Suprapubic skin (tissue), 4 donors: ENCODE data around the gene PIP5KL1. TPM values are rescaled to one million over a fixed set of nuclear protein-coding genes. Genes with fewer than 3 reads are reported as not detected.

Experiments used
- DNase-seq, 2 donors: peaks; one replicate each; pipeline ENCODE4 v3.0.0-alpha.2; 2019; ENCODE audit warnings: low spot score in 2 of 2
- H3K27ac ChIP-seq: fragments of 200-600 bp; sonication (generic); one replicate; pipeline ENCODE4 v1.5.1; 2019
- H3K27me3 ChIP-seq: fragments of 200-600 bp; sonication (generic); one replicate; pipeline ENCODE4 v1.5.1; 2019
- H3K36me3 ChIP-seq: fragments of 200-600 bp; sonication (generic); one replicate; pipeline ENCODE4 v1.5.1; 2019
- H3K4me1 ChIP-seq: fragments of 200-600 bp; sonication (generic); one replicate; pipeline ENCODE4 v1.5.1; 2019
- H3K4me3 ChIP-seq: fragments of 200-600 bp; sonication (generic); one replicate; pipeline ENCODE4 v1.5.1; 2019; ENCODE audit warnings: mild to moderate bottlenecking
- H3K9me3 ChIP-seq: fragments of 200-600 bp; sonication (generic); one replicate; pipeline ENCODE4 v1.5.1; 2019
- CTCF ChIP-seq, 2 donors: fragments of 200-600 bp in 1 of 2; fragments of 450-650 bp in 1 of 2; sonication (generic) in 1 of 2; IDR thresholded peaks; one replicate each; pipeline ENCODE4 v1.5.1; 2016 to 2019; ENCODE audit warnings: antibody characterized with exemption in 2 of 2, mild to moderate bottlenecking in 1 of 2, moderate library complexity in 1 of 2
- EP300 ChIP-seq: sonication (generic); formaldehyde crosslinking; IDR thresholded peaks from one replicate; pipeline ENCODE4 v1.6.1; 2017; ENCODE audit warnings: antibody characterized with exemption
- POLR2A ChIP-seq, 2 donors: fragments of 450-650 bp; IDR thresholded peaks; one replicate each; pipeline ENCODE4 v1.6.1; 2017; ENCODE audit warnings: antibody characterized with exemption in 2 of 2, mild to moderate bottlenecking in 2 of 2, moderate library complexity in 2 of 2
- POLR2AphosphoS5 ChIP-seq, 3 donors: sonication (generic); formaldehyde crosslinking; IDR thresholded peaks; one replicate each; pipeline ENCODE4 v1.6.1; 2017; ENCODE audit warnings: antibody characterized with exemption in 3 of 3
- WGBS: methylation state at CpG from one replicate; pipeline ENCODE4 v1.1.5; 2018; 5-methylcytosine and 5-hydroxymethylcytosine counted together
- total RNA-seq, 4 donors: library from RNA; depleted of rRNA; stranded (reverse); fragments of >200 nt; gene quantifications; one replicate each; pipeline ENCODE4 v1.1.0, GENCODE V29; 2016

PIP5KL1 gene
- total RNA-seq, 4 donors from 2014 or later, result 5.8 to 14.7 (median 9.2) TPM

DNA sequence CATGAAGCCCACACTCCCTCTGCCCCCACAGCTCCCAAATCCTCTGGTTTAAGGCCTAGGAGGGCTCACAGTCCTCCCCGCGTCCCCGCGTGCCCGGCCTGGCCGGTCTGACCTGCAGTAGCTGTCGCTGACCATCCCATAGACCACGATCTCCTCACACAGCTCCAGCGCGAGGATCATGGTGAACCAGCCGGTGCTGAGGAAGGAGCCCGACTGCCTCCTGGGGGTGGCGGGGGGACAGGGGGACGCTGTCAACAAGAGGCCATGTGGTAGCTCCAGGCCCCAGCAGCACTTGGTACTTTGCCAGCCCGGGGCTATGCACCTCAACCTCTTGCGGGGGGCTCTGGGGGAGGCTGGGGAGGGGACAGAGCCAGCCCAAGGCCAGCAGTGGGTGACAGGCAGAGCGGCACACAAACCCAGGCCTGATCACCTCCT, 20.7 kb downstream of the PIP5KL1 start:
- TF ChIP-seq POLR2A (IDR thresholded peaks at IDR 0.05) (no peak), EP300 (no peak), POLR2AphosphoS5 (IDR thresholded peaks at IDR 0.05) (no peak), CTCF (IDR thresholded peaks at IDR 0.05) (no peak)
- 95% methylated on average over 4 of the region's 17 CpGs for WGBS
- no peak overlapping the region for H3K27ac ChIP-seq
- H3K27me3 ChIP-seq, result no peaks in the 10 kb centered on the region
- peaks cover 19% of the 10 kb centered on the region for H3K36me3 ChIP-seq
- peaks cover 36% of the 10 kb centered on the region for H3K4me1 ChIP-seq
- no peaks in the 10 kb centered on the region for H3K9me3 ChIP-seq
- no peak overlapping the region for H3K4me3 ChIP-seq
- no peak for DNase-seq

- 94% methylated on average over 9 of the region's 10 CpGs for WGBS
- Histone ChIP-seq H3K36me3 (peaks cover 19% of the 10 kb centered on the region), H3K27ac (no peak overlapping the region), H3K4me1 (peaks cover 48% of the 10 kb centered on the region), H3K4me3 (no peak overlapping the region), H3K9me3 (no peaks in the 10 kb centered on the region), H3K27me3 (no peaks in the 10 kb centered on the region)
- no peak for TF ChIP-seq POLR2AphosphoS5 (IDR thresholded peaks at IDR 0.05)
- no peak for DNase-seq
These were observed 22.0 kb downstream of the PIP5KL1 start for GRCh38 chr9:127908660-127908926.

GRCh38 chr9:127907867-127908659, 22.5 kb downstream of the PIP5KL1 start:
- 90% methylated on average over 32 of the region's 35 CpGs for WGBS
- H3K27ac ChIP-seq, result no peak overlapping the region
- no peak for TF ChIP-seq POLR2A (IDR thresholded peaks at IDR 0.05)
- TF ChIP-seq POLR2AphosphoS5 (IDR thresholded peaks at IDR 0.05), result no peak
- TF ChIP-seq EP300, result no peak
- TF ChIP-seq CTCF (IDR thresholded peaks at IDR 0.05), result no peak
- H3K9me3 ChIP-seq, result no peaks in the 10 kb centered on the region
- peaks cover 53% of the 10 kb centered on the region for H3K4me1 ChIP-seq
- H3K36me3 ChIP-seq, result peaks cover 19% of the 10 kb centered on the region
- H3K27me3 ChIP-seq, result no peaks in the 10 kb centered on the region
- no peak overlapping the region for H3K4me3 ChIP-seq
- DNase-seq, result no peak

DNA sequence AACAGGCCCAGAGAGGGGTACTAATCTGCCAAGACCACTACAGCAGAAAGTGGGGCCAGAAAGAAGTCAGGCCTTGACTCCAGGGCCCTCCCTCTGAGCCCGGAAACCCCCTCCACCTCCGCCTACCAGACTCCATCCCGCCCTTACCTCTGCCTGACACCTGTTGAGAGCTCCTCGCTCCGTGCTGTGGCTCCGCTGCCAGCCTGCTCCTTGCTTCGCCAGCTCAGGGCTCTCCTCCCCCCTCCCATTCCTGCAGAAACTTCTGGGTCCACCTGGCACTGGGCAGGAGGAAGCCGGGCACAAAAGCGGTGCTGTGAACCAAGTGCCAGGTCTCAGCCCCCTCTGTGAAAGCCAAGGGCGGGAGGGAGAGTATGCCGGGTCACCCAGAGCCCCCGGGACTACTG, 24.8 kb downstream of the PIP5KL1 start:
- H3K4me1 ChIP-seq, result peaks cover 50% of the 10 kb centered on the region
- peak overlapping the region; percentile 81 for H3K27ac ChIP-seq
- DNase-seq, result no peak
- no peak overlapping the region for H3K4me3 ChIP-seq
- no peaks in the 10 kb centered on the region for H3K9me3 ChIP-seq
- no peaks in the 10 kb centered on the region for H3K27me3 ChIP-seq
- WGBS, result 58% methylated on average over 12 of the region's 12 CpGs
- TF ChIP-seq EP300 (no peak), POLR2A (IDR thresholded peaks at IDR 0.05) (no peak), CTCF (IDR thresholded peaks at IDR 0.05) (no peak), POLR2AphosphoS5 (IDR thresholded peaks at IDR 0.05) (no peak)
- H3K36me3 ChIP-seq, result peaks cover 3% of the 10 kb centered on the region

DNA sequence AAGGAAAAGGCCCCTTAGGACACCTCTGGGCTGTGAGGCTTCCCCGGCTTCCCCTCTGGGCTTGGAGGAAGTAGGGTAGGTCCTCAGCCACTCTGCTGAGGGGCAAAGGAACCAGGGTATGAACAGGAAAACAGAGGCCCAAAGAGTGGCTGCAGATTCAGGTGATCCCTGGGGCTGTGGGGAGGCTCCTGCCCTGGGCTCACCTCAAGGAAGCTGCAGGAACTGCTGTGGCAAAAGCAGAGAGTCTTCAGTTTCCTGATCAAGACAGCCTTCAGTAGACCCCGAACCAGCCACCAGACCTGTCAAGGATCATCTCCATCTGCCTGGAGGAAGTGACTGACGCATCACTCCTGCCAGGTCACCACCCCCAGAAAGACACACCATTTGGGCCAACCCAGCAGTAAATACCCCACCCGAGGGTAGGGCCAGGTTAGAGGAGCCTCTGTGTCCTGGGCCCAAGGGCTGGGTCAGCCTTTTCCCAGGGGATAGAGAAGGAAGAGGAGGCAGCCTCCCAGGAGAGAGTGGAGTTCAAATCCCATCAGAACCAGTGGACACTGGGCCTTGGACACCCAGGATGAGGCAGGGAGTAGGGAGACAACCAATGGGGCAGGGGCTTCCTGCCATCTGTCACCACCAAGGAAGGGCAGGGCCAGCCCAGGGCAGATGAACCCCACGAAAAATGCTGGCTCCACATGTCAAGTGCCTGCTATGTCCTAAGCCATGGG, 25.4 kb downstream of the PIP5KL1 start:
- H3K36me3 ChIP-seq, result peaks cover 3% of the 10 kb centered on the region
- TF ChIP-seq CTCF (IDR thresholded peaks at IDR 0.05) (peak in 1 of 2 donors; percentile 5), EP300 (no peak)
- H3K9me3 ChIP-seq, result no peaks in the 10 kb centered on the region
- H3K27ac ChIP-seq, result peak overlapping the region; percentile 81
- H3K4me1 ChIP-seq, result peaks cover 45% of the 10 kb centered on the region
- 48% methylated on average over 5 of the region's 5 CpGs for WGBS
- peak overlapping the region; percentile 19 for H3K4me3 ChIP-seq
- DNase-seq, result no peak
- H3K27me3 ChIP-seq, result no peaks in the 10 kb centered on the region
